HG02571 (cell line): Measurements from ENCODE around the gene TERT.
"Not testable (repeated sequence)": the region's sequence is repeated elsewhere in the genome, so short reads cannot be mapped to it uniquely, and the experiment has no call there.

Source experiments
- ATAC-seq: cut with Tn5 transposase; IDR thresholded peaks from one replicate; pipeline ENCODE4 v1.9.1; 2021; ENCODE audit warnings: mild to moderate bottlenecking, moderate library complexity; ENCODE audit not compliant: unreplicated experiment

The TERT gene

DNA sequence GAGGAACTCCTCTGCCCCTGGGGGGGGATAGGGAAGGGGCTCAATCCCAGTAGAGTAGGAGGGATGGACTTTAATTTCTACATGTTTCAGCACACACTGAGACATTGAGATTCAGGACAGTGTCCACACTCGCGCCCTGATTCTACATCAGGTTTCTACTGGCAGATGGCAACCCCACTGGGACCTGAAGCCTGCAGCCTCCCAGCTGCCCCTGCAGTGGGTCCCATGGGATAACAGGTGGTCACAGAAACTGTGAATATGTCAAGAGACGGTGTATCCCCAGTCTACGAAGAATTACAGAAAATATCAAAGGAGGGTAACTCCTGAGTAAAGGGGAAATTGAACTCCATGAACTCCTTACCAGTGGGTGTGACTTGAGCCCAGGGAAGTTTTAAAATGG, 2.4 kb upstream of the TERT start:
- ATAC-seq = no peak

- ATAC-seq = no peak
These were observed 776 bp upstream of the TERT start for GRCh38 chr5:1295650-1296037.

DNA sequence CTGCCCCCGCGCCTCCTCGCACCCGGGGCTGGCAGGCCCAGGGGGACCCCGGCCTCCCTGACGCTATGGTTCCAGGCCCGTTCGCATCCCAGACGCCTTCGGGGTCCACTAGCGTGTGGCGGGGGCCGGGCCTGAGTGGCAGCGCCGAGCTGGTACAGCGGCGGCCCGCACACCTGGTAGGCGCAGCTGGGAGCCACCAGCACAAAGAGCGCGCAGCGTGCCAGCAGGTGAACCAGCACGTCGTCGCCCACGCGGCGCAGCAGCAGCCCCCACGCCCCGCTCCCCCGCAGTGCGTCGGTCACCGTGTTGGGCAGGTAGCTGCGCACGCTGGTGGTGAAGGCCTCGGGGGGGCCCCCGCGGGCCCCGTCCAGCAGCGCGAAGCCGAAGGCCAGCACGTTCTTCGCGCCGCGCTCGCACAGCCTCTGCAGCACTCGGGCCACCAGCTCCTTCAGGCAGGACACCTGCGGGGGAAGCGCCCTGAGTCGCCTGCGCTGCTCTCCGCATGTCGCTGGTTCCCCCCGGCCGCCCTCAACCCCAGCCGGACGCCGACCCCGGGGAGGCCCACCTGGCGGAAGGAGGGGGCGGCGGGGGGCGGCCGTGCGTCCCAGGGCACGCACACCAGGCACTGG, 548 bp downstream of the TERT start:
- ATAC-seq = no peak

- ATAC-seq = no peak
These were observed 1.3 kb downstream of the TERT start for GRCh38 chr5:1293416-1294205.

- no peak for ATAC-seq
These were observed 1.9 kb downstream of the TERT start for GRCh38 chr5:1292846-1293415.

GRCh38 chr5:1292139-1292538, 2.7 kb downstream of the TERT start:
- ATAC-seq = no peak

DNA sequence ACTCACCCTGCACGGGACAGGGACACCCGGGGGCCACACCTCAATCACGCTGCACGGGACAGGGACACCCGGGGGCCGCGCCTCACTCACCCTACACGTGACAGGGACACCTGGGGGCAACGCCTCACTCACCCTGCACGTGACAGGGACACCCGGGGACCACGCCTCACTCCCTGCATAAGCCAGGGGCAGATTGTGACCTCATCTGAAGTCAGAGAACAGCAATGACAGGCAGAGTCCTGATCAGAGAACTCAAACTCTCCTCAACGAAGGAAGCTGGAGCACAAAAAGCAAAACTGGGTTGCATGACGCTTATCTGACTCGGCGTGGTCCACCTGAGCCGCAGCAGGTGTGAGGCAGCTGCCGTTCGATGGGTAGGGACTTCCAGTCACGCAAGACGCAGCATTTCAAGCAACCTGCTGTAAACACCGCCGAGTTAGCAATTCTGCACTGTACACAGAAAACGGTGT, 3.2 kb downstream of the TERT start:
- ATAC-seq = no peak

GRCh38 chr5:1290956-1291355, 3.9 kb downstream of the TERT start:
- not testable (repeated sequence) for ATAC-seq

GRCh38 chr5:1289559-1289958, 5.3 kb downstream of the TERT start:
- ATAC-seq = not testable (repeated sequence)

GRCh38 chr5:1288439-1289335, 6.2 kb downstream of the TERT start:
- ATAC-seq = no peak

GRCh38 chr5:1285883-1286291, 9.0 kb downstream of the TERT start:
- no peak for ATAC-seq

- no peak for ATAC-seq
These were observed 9.7 kb downstream of the TERT start for GRCh38 chr5:1285141-1285540.

DNA sequence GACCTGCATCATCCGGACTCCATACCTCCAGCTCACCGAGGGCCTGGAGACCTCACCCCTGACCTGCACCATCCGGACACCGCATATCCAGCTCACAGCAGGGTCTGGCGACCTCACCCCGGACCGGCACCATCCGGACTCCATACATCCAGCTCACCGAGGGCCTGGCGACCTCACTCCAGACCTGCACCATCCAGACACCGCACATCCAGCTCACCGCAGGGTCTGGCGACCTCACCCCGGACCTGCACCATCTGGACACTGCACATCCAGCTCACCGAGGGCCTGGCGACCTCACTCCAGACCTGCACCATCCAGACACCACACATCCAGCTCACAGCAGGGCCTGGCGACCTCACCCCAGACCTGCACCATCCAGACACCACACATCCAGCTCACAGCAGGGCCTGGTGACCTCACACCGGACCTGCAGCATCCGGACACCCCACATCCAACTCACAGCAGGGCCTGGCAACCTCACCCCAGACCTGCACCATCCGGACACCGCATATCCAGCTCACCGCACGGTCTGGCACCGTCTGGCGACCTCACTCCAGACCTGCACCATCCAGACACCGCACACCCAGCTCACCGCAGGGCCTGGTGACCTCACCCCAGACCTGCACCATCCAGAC, 10.4 kb downstream of the TERT start:
- ATAC-seq = not testable (repeated sequence)

GRCh38 chr5:1283729-1284041, 11.2 kb downstream of the TERT start:
- not testable (repeated sequence) for ATAC-seq

DNA sequence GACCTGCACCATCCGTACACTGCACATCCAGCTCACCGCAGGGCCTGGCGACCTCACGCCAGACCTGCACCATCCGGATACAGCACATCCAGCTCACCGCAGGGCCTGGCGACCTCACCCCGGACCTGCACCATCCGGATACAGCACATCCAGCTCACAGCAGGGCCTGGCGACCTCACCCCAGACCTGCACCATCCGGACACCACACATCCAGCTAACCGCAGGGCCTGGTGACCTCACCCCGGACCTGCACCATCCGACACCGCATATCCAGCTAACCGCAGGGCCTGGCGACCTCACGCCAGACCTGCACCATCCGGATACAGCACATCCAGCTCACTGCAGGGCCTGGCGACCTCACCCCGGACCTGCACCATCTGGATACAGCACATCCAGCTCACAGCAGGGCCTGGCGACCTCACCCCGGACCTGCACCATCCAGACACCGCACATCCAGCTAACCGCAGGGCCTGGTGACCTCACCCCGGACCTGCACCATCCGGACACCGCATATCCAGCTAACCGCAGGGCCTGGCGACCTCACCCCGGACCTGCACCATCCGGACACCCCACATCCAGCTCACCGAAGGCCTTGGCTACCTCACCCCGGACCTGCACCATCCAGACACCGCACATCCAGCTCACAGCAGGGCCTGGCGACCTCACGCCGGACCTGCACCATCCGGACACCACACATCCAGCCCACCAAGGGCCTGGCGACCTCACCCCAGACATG, 11.7 kb downstream of the TERT start:
- ATAC-seq = not testable (repeated sequence)

DNA sequence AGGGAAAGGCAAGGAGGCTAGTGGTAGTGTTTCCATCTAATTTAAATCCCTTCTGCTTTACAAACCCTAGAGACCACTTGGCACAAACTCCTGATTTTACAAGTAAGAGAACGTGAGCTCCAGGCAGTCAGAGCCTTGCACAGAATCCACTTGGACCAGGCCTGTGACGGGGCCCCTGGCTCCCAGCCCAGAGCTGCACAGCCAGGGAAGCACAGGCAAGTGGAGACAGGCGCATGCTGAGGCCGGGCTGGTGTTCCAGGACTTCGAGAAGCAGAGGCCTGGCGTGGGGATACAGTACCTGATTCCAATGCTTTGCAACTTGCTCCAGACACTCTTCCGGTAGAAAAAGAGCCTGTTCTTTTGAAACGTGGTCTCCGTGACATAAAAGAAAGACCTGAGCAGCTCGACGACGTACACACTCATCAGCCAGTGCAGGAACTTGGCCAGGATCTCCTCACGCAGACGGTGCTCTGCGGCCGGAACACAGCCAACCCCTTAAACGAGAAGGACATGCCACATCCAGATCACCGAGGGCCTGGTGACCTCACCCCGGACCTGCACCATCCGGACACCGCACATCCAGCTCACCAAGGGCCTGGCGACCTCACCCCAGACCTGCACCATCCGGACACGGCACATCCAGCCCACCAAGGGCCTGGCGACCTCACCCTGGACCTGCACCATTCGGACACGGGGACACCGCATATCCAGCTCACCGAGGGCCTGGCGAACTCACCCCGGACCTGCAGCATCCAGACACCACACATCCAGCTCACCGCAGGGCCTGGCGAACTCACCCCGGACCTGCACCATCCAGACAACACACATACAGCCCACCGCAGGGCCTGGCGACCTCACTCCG, 12.5 kb downstream of the TERT start:
- ATAC-seq = no peak

DNA sequence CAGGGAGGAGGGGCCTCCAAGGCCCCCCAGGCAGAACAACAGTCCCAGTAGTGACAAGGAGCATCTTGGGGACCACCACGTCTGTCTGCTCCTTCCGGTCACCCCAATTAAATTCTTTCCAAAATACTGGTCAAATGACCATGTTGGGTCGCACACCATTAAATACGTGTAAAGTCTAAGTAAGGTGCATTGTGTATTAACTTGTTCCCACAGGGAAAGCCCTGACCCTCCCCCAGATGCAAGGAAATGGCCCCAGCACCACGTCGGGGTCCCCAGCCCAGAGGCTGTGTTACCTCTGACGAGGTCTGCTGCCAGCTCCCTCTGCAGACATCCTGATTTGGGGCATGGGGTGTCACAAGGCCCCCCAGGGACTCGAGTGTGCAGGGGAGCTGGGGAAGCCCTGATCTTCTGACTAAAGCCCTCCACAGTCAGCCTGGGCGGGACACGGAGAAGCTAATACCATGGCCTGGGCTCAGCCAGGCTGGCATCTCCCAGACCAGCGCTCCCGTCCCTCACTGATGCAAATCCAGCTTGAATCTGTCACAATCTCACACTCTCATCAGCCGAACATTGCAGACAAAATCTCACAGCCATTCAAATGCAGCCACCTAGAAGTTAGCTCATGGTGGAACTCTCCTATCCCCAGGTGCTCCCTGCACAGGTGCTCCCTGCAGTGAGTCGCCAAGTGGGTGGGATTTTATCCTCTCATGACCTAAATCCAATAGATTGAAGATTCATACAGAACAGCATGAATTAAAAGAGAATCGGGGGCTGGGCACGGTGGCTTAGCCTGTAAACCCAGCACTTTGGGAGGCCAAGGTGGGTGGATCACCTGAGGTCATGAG, 13.6 kb downstream of the TERT start:
- no peak for ATAC-seq
